GM18870 (cell line): Measurements from ENCODE around the gene EIF4H.
"Not testable (repeated sequence)": the region's sequence is repeated elsewhere in the genome, so short reads cannot be mapped to it uniquely, and the experiment has no call there.

Experiments
- ATAC-seq: cut with Tn5 transposase; IDR thresholded peaks from one replicate; pipeline ENCODE4 v1.9.1; 2021; ENCODE audit warnings: moderate library complexity; ENCODE audit not compliant: unreplicated experiment

Gene EIF4H

DNA sequence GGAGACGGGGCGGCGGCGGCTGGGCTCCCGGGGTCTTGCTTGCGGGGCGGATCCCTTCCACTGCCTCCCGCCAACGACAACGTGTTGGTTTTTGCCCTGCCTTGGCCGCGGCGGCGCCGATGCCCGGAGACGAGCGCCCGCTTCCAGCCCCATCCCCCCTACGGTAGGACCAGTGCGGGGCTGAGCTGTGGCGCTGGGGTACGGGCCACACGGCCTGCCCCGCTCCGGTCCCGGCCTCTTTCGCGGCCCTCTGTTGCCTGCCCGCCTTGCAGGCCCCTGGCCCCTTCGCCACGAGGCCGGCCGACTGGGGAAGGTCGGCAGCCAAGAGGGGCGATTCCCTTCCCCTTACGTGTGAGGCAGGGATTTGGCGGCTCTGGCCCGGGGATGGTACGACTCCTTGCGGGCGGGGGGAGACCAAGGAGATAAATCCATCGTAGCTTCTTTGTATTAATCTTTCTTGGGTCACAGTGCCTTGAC is 488 bp downstream of the EIF4H start:
- no peak for ATAC-seq

GRCh38 chr7:74175340-74175739 is 1.2 kb downstream of the EIF4H start:
- no peak for ATAC-seq

DNA sequence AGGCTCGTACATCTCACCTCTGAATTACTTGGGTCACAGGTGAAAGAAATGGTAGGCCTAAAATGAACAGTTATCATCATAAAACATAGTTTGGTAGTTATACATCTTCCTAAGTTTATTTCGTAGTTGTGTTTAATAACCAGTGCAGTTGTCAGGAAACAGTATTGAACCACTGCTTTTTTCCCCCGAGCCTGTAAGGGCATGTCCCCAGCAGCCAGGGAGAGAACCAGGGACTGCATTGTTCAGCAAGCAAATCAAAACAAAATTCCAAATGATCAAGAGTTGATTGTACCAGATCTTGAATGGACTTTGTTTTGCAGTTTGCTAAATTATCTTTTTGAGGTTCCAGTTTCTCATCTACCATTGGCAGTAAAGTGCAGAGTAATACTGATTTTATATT is 2.4 kb downstream of the EIF4H start:
- no peak for ATAC-seq

- no peak for ATAC-seq
Observed at GRCh38 chr7:74178632-74179031, 4.5 kb downstream of the EIF4H start.

DNA sequence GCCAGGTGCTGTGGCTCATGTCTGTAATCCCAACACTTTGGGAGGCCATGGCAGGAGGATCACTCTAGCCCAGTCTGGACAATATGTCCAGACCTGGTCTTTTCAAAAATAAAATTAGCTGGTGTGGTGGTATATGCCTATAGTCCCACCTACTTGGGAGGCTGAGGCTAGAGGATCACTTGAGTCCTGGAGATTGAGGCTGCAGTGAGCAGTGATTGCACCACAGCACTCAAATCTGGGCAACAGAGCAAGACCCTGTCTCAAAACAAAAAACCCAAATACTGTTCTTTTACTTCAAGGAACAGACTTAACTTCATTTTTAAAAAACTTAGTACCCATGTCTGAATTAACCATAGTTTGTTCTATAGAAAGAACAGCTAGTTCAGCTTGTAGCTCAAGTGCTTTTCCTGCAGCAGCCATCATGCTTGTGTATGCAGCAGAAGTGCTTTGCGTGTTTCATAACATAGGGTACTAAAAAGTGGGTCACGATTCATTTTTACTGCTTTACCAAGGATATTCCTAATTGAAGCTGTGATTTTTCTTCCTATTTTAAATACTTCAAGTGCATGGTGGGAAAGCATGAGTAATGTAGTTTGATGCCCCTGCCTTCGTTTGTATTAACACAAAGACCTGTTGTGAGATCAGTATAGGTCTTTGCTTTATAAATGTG is 5.9 kb downstream of the EIF4H start:
- no peak for ATAC-seq

DNA sequence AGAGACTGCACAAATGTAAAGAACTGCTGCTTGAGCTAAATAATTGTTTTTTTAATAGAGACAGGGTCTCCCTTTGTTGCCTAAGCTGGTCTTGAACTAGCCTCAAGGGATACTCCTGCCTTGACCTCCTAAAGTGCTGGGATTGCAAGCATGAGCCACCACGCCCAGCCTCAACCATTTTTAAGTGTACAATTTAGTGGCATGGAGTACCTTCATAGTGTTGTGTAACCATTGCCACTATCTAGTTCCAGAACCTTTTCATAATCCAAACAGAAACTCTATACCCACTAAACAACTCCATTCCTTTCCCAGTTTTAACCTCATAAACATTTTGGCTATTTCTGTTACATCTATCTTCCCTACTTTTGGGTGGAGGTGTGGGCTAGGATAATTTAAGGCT is 6.7 kb downstream of the EIF4H start:
- no peak for ATAC-seq

- ATAC-seq: no peak
Observed at GRCh38 chr7:74181821-74182220, 7.7 kb downstream of the EIF4H start.

- ATAC-seq: no peak
Observed at GRCh38 chr7:74182453-74183090, 8.4 kb downstream of the EIF4H start.

DNA sequence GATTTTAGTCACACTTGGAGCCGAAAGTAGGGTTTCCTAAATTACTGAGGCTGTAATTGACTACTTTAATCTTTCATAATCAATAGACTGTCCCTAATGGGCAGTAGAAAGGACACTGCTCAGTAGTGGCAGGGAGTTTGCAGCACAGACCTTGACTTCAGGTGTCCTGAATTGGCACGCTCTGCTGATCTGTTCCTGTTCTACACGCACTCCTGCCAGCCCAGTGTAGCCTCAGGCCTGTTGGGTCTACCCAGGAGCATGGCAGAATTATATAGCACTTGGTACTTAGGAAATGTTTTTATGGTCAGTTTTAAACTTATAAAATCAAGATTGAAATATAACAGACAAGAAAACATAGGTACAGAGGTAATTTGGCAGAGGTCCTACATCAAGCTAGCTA is 9.0 kb downstream of the EIF4H start:
- ATAC-seq: no peak

GRCh38 chr7:74183653-74184450 is 9.7 kb downstream of the EIF4H start:
- no peak for ATAC-seq

DNA sequence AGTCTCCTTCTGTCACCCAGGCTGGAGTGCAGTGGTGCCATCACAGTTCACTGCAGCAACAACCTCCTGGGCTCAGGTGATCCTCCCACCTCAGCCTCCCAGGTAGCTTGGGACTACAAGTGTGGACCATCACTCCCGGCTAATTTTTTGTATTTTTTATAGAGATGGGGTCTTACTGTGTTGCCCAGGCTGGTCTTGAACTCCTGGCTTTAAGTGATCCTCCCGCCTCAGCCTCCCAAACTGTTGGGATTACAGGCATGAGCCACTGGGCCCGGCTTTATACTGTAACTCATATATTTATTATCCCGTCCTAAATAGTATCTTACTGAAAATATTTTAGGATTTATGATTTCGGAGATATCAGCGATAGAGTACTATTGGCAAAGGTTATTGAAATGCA is 10.9 kb downstream of the EIF4H start:
- no peak for ATAC-seq

DNA sequence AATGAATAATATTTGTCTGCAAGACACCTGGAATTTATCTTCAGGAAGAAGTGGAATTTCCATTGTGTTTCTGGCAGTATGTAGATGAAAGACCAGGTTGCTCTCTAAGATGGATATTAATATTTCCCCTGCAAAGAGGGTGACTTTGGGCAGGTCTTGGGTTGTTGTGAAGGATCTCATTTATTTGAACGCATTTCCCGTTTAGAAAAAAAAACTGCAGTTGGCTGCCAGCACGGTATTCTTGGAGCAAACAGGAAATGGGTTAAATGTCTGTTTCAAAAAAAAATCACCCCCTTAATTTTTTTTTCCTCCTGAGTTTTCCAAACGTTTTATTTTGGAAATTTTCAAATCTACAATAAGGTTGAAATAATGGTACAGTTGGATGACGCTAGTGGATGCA is 11.5 kb downstream of the EIF4H start:
- no peak for ATAC-seq

DNA sequence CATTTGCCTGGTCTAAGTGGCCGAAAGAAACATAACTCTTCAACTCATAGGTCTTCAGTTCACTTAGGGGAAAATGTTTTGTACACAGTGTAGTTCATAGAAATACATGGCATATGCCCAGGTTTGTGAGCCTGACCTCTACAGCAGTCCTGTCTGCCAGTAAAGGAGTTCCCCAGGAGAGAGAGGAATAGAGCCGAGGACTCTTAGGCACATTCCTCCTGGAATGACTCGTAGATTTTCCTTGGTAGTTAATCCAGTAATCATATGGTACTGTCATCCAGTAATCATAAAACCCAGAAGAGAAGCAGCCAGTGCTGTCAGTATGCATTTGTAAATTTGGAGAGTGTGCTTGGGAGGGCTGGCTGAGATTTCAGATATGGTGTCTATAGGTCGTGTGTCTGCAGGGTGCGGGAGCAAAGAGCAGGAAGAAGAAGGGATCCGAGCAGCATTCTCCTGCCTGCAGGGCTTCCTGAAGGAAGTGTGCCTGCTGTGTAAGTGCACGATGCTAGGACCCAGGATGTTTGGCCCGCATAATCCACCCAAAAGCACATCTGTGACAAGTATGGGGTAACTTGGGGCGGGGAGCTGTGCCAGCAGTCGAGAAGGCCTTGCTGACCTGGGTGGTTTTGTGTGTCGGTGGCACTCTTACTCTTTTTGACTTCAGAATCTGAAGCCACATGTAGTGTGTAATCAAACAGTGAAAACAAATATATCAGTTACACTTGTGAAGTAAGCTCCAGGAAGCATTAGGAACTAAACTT is 13.9 kb downstream of the EIF4H start:
- no peak for ATAC-seq

DNA sequence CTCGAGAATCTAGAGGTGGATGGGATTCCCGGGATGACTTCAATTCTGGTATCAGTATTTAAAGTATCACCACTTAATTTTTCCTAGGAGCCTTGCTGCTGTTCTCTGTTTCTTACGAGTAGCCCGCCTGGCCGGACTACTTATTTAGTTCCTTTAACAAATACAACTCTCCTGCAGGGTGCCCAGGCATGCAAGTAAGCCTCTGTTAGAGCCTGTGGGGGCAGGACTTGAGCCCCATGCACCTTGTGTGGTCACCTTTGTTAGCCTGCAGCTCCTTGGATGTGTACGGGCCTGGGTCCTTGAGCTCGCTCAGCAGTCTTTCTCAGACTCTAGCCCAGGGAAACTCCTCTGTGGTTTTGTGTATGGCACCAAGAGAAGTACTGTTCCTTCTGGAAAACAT is 16.1 kb downstream of the EIF4H start:
- ATAC-seq: no peak

- no peak for ATAC-seq
Observed at GRCh38 chr7:74191231-74191630, 17.1 kb downstream of the EIF4H start.

DNA sequence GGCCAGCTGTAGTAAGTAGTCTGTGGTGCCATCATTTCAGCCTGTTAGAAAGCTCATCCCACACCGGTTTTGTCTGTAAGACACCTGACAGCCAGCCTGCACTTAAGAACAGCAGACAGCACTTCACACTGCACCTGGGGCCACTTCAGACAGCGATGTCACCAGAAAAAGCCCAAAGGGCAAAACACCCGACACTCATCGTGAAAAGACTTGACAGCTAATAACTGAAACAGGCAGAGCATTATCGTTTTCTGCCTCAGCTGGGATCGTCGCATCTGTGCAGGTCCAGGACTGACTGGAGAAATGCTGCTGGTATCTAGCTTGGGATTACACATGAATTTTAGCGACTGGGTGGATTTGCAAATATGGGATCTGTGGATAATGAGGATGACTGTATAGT is 18.9 kb downstream of the EIF4H start:
- no peak for ATAC-seq

DNA sequence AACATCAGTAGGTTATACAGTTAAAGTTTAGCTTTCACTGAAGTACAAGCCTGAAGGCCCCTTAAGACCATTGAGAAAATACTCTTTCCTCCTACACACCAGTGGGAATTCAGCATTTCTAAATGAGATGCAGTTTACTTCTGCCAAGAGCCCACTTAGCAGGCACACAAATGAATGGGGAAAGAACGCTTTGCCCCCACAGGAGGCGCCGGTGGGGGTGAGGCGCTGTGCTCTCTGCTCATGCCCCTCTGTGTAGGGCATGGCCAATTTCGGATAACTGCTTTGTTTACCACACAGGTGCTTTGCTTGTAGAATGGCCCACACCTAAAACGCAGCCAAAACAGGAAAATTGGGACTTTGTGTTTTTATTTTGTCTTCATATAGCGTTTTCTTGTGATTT is 19.8 kb downstream of the EIF4H start:
- no peak for ATAC-seq

GRCh38 chr7:74194686-74195085 is 20.5 kb downstream of the EIF4H start:
- no peak for ATAC-seq

DNA sequence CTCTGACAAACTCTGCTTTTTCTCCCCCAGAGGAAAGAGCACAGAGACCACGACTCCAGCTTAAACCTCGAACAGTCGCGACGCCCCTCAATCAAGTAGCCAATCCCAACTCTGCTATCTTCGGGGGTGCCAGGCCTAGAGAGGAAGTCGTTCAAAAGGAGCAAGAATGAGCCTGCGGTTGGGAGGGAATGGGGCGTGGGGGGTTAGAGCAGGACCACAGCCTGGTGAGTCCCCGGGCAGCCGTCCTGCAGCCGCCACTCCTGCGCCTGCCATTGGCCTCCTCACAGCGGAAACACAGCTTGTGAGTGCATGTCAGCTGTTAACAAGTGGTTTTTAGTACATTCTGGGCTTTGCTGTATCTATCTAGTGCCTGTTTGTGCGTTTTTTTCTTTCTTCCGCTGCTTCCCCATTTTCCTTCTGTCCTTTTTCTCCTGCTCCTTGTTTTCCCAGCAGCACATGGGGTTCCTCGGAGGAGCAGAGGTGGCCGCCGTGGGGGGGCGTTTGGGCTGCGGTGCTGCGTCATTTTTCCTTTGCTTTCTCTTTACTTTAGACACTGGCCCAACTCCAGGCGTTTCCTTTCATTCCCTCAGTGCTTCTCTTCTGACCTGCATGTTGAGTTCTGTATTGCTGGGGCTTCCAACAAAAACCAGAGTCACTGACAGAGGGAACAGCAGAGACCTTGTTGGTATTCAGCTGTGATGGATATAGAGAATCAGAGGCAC is 21.1 kb downstream of the EIF4H start:
- not testable (repeated sequence) for ATAC-seq

DNA sequence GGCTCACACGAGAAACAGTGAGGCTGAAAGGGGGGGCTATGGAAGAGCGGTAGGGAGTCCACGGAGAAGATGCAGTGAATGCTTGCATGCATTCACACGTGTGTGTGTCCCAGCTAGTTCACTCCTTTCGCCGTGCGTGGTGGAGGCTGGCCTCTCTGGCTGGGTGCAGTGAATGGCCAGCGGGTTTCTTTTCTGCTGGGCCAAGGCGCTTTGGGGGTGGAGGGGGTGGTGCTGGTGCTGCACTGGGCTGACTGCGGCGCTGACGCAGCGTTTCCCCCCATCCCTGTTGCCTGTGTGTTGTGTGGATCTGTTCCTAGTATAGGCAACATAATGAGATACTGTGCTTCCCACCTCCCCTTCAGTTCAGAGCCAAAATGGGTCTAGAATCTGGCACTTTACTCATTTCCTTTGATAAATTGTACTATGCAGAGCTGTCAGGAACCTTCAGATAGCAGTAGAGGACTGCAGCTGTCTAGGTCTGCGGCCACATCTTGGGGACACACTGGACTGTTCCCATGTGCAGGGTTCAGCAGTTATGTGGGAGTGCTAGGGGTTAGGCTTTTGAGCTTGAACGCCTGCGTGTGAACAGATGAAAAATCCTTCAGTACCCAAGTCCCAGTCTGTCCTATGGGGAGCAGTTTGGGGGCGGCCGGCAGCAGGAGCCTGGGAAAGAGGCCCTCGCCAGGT is 22.0 kb downstream of the EIF4H start:
- ATAC-seq: not testable (repeated sequence)
